HCT116 (cell line): ENCODE measurements around the gene EDDM13. TPM values are rescaled to one million over a fixed set of nuclear protein-coding genes. Genes with fewer than 3 reads are reported as not detected.
"Not testable (repeated sequence)": the region's sequence is repeated elsewhere in the genome, so short reads cannot be mapped to it uniquely, and the experiment has no call there.

ENCODE experiments used
- ATAC-seq: fragments of 200-7000 bp; cut with Tn5 transposase; 2 replicates; pipeline ENCODE4 v1.9.1; 2020; ENCODE audit warnings: mild to moderate bottlenecking, moderate library complexity
- BruUV-seq: library from RNA; stranded (reverse); fragments of 400-500 nt; replicated peaks from 2 replicates; lab custom pipeline; 2021; lab: Mats Ljungman, UMichigan
- CTCF ChIA-PET: fragments of 300-600 bp; sonication (Branson Sonifier 250); formaldehyde crosslinking; loops from one replicate; lab custom pipeline; 2021; ENCODE audit warnings: antibody characterized with exemption; lab: Charles Lee
- POLR2A ChIA-PET: fragments of 300-600, 350-600 bp; sonication (Branson Sonifier 250); formaldehyde crosslinking; loops from one replicate; lab custom pipeline; 2021; ENCODE audit warnings: antibody characterized with exemption; lab: Charles Lee
- RAD21 ChIA-PET, 2 experiments: fragments of 300-600 bp; sonication (Branson Sonifier 250); formaldehyde crosslinking; loops; one replicate each; lab custom pipeline; 2023; ENCODE audit warnings: low total read pairs in 2 of 2; ENCODE audit not compliant: uncharacterized antibody in 2 of 2, unreplicated experiment in 2 of 2, low non-redundant PET in 1 of 2; lab: Charles Lee
- DNase-seq: peaks from one replicate; pipeline ENCODE4 v3.0.0-alpha.2; 2010; ENCODE audit warnings: low read depth, low spot score
- H2AFZ ChIP-seq: fragments of 200-600 bp; shearing (Covaris generic), sonication (generic); 2 replicates; pipeline ENCODE4 v1.6.1; 2017; ENCODE audit warnings: low read depth, mixed run types, mixed read lengths, antibody characterized with exemption, low read length; ENCODE audit not compliant: poor library complexity, severe bottlenecking
- H3K27ac ChIP-seq: 2 replicates; pipeline ENCODE4 v1.5.1; 2012; ENCODE audit warnings: low read depth, low read length
- H3K27me3 ChIP-seq: fragments of 200-600 bp; sonication (generic); 2 replicates; pipeline ENCODE4 v1.6.1; 2016; ENCODE audit warnings: mixed run types, low read length, mixed read lengths; ENCODE audit not compliant: insufficient read depth
- H3K36me3 ChIP-seq, 2 experiments: fragments of 200-500 bp in 1 of 2; fragments of 200-600 bp in 1 of 2; sonication (Bioruptor generic) in 1 of 2; sonication (generic) in 1 of 2; 2 replicates each; pipeline versions ENCODE4 v1.5.1 to v1.6.1; 2014 to 2016; ENCODE audit warnings: low read length in 2 of 2, inconsistent platforms in 1 of 2, mixed read lengths in 1 of 2, mixed run types in 1 of 2; ENCODE audit not compliant: insufficient read depth in 2 of 2, control insufficient read depth in 1 of 2
- H3K4me1 ChIP-seq, 2 experiments: fragments of 200-600 bp in 1 of 2; sonication (generic) in 1 of 2; 2 replicates each; pipeline versions ENCODE4 v1.5.1 to v1.6.1; 2012 to 2017; ENCODE audit warnings: low read length in 2 of 2, inconsistent platforms in 1 of 2, mild to moderate bottlenecking in 1 of 2, mixed read lengths in 1 of 2, mixed run types in 1 of 2, moderate library complexity in 1 of 2; ENCODE audit not compliant: insufficient read depth in 2 of 2, control insufficient read depth in 1 of 2
- H3K4me2 ChIP-seq: fragments of 200-600 bp; sonication (generic); 2 replicates; pipeline ENCODE4 v1.6.1; 2017; ENCODE audit warnings: mixed run types, low read length, mixed read lengths
- H3K4me3 ChIP-seq, 2 experiments: fragments of 200-600 bp in 1 of 2; sonication (generic) in 1 of 2; replicated peaks in 1 of 2; 2 replicates each; pipeline ENCODE4 v1.5.1; 2011 to 2016; ENCODE audit warnings: low read length in 2 of 2, control low read depth in 1 of 2, low read depth in 1 of 2, mild to moderate bottlenecking in 1 of 2, mixed read lengths in 1 of 2, mixed run types in 1 of 2
- H3K79me2 ChIP-seq: fragments of 200-600 bp; sonication (generic); 2 replicates; pipeline ENCODE4 v1.6.1; 2017; ENCODE audit warnings: mild to moderate bottlenecking, mixed run types, low read length, moderate library complexity, mixed read lengths; ENCODE audit not compliant: insufficient read depth
- H3K9ac ChIP-seq: fragments of 200-600 bp; sonication (generic); 2 replicates; pipeline ENCODE4 v1.6.1; 2016; ENCODE audit warnings: low read length, mixed read lengths
- H3K9me2 ChIP-seq: fragments of 200-600 bp; sonication (generic), shearing (Covaris generic); 2 replicates; pipeline ENCODE4 v1.6.1; 2017; ENCODE audit warnings: mixed run types, mild to moderate bottlenecking, moderate library complexity; ENCODE audit not compliant: insufficient read depth
- H3K9me3 ChIP-seq, 2 experiments: fragments of 200-500 bp in 1 of 2; fragments of 200-600 bp in 1 of 2; sonication (Bioruptor generic) in 1 of 2; sonication (generic) in 1 of 2; 2 replicates each; pipeline ENCODE4 v1.6.1; 2014 to 2017; ENCODE audit warnings: low read length in 2 of 2, mixed read lengths in 2 of 2, inconsistent platforms in 1 of 2, low read depth in 1 of 2, mild to moderate bottlenecking in 1 of 2, mixed run types in 1 of 2, moderate library complexity in 1 of 2; ENCODE audit not compliant: control insufficient read depth in 1 of 2, insufficient read depth in 1 of 2
- H4K20me1 ChIP-seq: fragments of 200-600 bp; sonication (generic), shearing (Covaris generic); 2 replicates; pipeline ENCODE4 v1.6.1; 2017; ENCODE audit warnings: mixed run types, mild to moderate bottlenecking, moderate library complexity; ENCODE audit not compliant: insufficient read depth
- intact Hi-C: fragments of 100-400 bp; cut with micrococcal nuclease; formaldehyde crosslinking; loops from 2 replicates; pipeline ENCODE4 v1.10.0; 2022
- total RNA-seq: library from RNA; stranded (reverse); gene quantifications from one replicate; pipeline ENCODE4 v1.2.1, GENCODE V29; 2021; ENCODE audit not compliant: unreplicated experiment
- TF ChIP-seq, protein P1 (sequence below), 3 experiments: fragments of 200-600 bp in 1 of 3; sonication (generic) in 1 of 3; IDR thresholded peaks in 2 of 3; conservative IDR thresholded peaks in 1 of 3; 2 replicates each; pipeline ENCODE4 v1.5.1; 2012 to 2017; ENCODE audit warnings: low read depth in 2 of 3, low read length in 2 of 3, antibody characterized with exemption in 1 of 3, borderline replicate concordance in 1 of 3, control low read depth in 1 of 3, mild to moderate bottlenecking in 1 of 3, mixed read lengths in 1 of 3, mixed run types in 1 of 3, moderate library complexity in 1 of 3; ENCODE audit not compliant: insufficient read depth in 1 of 3

Gene EDDM13
- total RNA-seq, 1 experiment from 2014 or later: not detected

DNA sequence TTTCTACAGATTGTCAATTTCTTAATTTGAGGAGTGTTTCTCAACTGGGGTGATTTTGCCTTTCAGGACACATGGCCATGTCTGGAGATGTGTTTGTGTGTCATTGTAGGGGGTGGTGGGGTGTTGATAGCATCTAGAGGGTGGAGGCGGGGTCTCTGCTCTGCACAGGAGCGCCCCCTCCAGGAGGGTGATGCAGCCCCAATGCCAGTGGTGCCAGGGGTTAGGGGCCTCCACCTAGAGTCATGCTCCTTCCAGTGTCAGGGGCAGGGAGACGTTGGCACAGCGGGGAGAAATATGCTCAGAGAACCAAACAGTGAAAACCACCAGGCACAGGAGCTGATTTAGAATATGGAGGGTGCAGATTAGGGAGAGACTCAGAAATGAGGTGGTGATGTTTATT, 26.8 kb upstream of the EDDM13 start:
- H3K9me3 ChIP-seq, H3K4me3 ChIP-seq, H3K4me2 ChIP-seq, H3K9ac ChIP-seq, H3K79me2 ChIP-seq: not testable (repeated sequence)
- TF ChIP-seq, protein P1, sequence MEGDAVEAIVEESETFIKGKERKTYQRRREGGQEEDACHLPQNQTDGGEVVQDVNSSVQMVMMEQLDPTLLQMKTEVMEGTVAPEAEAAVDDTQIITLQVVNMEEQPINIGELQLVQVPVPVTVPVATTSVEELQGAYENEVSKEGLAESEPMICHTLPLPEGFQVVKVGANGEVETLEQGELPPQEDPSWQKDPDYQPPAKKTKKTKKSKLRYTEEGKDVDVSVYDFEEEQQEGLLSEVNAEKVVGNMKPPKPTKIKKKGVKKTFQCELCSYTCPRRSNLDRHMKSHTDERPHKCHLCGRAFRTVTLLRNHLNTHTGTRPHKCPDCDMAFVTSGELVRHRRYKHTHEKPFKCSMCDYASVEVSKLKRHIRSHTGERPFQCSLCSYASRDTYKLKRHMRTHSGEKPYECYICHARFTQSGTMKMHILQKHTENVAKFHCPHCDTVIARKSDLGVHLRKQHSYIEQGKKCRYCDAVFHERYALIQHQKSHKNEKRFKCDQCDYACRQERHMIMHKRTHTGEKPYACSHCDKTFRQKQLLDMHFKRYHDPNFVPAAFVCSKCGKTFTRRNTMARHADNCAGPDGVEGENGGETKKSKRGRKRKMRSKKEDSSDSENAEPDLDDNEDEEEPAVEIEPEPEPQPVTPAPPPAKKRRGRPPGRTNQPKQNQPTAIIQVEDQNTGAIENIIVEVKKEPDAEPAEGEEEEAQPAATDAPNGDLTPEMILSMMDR (IDR thresholded peaks at IDR 0.05 in 2 of 3, conservative IDR thresholded peaks at IDR 0.05 in 1 of 3; ENCODE audit: borderline replicate concordance in 1 of 3, insufficient read depth in 1 of 3, low read depth in 2 of 3, low read length in 2 of 3): peak in 2 of 3 experiments; percentile 8 to 22; a peak in 2 of 6 replicates
- TF ChIP-seq, all 23 proteins: peak for 1; not testable (repeated sequence) for 22
- ATAC-seq, H3K4me1 ChIP-seq, BruUV-seq, RAD21 ChIA-PET, CTCF ChIA-PET, H3K9me2 ChIP-seq, DNase-seq, H3K27me3 ChIP-seq, H4K20me1 ChIP-seq, H3K36me3 ChIP-seq, POLR2A ChIA-PET, H2AFZ ChIP-seq, intact Hi-C loops, H3K27ac ChIP-seq: not testable (repeated sequence)

DNA sequence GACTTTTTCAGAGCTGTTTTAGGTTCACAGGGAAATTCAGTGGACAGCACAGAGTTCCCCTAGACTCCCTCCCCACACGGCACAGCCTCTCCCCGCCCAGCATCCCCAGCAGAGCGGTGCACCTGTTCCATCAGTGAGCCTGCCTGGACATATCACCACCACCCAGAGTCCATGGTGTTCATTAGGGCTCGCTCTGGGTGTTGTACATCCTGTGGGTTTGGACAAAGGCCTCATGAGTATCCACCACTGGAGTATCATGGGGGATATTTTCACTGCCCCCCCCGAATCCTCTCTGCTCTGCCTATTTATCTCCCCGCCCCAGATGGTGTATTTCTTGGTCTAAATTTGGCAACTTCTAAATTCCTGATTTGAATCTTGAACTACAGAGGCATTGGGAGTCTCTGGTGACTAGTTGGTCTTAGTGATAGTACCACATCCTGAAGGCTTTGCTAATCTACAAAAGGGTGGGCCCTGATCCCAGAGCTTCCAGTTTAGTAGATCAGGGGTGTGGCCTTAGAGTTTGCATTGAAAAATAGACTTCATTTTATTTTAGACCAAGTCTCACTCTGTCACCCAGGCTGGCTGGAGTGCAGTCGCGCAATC, 23.7 kb upstream of the EDDM13 start:
- H3K27ac ChIP-seq, BruUV-seq, DNase-seq, H2AFZ ChIP-seq, ATAC-seq, H3K4me1 ChIP-seq, H3K79me2 ChIP-seq, H4K20me1 ChIP-seq, H3K9me2 ChIP-seq, H3K36me3 ChIP-seq, H3K4me2 ChIP-seq, POLR2A ChIA-PET, H3K4me3 ChIP-seq, RAD21 ChIA-PET, H3K9me3 ChIP-seq, H3K27me3 ChIP-seq, H3K9ac ChIP-seq, intact Hi-C loops: not testable (repeated sequence)
- CTCF ChIA-PET: interaction anchor here (1.0 to 1.3 kb wide), 2 partner anchors 12 to 172 kb away, joined by 3 read pairs; no protein-coding TSS in a partner anchor
